IMR-90 (cell line): ENCODE data around the gene TFAM. TPM values are rescaled to one million over a fixed set of nuclear protein-coding genes. Genes with fewer than 3 reads are reported as not detected.

ENCODE experiments used
- ATAC-seq: fragments of 200-7000 bp; cut with Tn5 transposase; 2 replicates; pipeline ENCODE4 v1.9.1; 2020; ENCODE audit warnings: low read depth, mild to moderate bottlenecking, moderate library complexity
- BruUV-seq: library from RNA; stranded (reverse); fragments of 400-500 nt; replicated peaks from 2 replicates; lab custom pipeline; 2021; lab: Mats Ljungman, UMichigan
- CTCF ChIA-PET: fragments of 300-600 bp; formaldehyde crosslinking; extraction: SDS; loops from one replicate; lab custom pipeline; 2021; ENCODE audit warnings: antibody characterized with exemption; lab: Yijun Ruan, JAX
- POLR2A ChIA-PET: fragments of 300-600 bp; sonication (Branson Sonifier 250); formaldehyde crosslinking; loops from one replicate; lab custom pipeline; 2022; ENCODE audit warnings: antibody characterized with exemption; ENCODE audit not compliant: unreplicated experiment; lab: Charles Lee
- DNase-seq: peaks from one replicate; pipeline ENCODE4 v3.0.0; 2013
- H2AFZ ChIP-seq: replicated peaks from 2 replicates; pipeline ENCODE3; 2013; ENCODE audit warnings: low read length, mild to moderate bottlenecking; ENCODE audit not compliant: poor library complexity
- H2AK5ac ChIP-seq: 2 replicates; pipeline ENCODE4 v1.6.1; 2013; ENCODE audit warnings: low read depth, low read length, inconsistent platforms
- H2AK9ac ChIP-seq: replicated peaks from 2 replicates; pipeline ENCODE3; 2013; ENCODE audit warnings: mild to moderate bottlenecking, low read depth, low read length, moderate library complexity; ENCODE audit not compliant: poor library complexity
- H2BK120ac ChIP-seq: 2 replicates; pipeline ENCODE4 v1.6.1; 2013; ENCODE audit warnings: low read depth, low read length, inconsistent platforms
- H2BK15ac ChIP-seq: 3 replicates; pipeline ENCODE4 v1.6.1; 2013; ENCODE audit warnings: low read depth, low read length, inconsistent platforms
- H2BK20ac ChIP-seq: 2 replicates; pipeline ENCODE4 v1.6.1; 2013; ENCODE audit warnings: low read depth, mild to moderate bottlenecking, inconsistent platforms, low read length, moderate library complexity
- H2BK5ac ChIP-seq: 2 replicates; pipeline ENCODE4 v1.6.1; 2013; ENCODE audit warnings: mild to moderate bottlenecking, low read depth, low read length, inconsistent platforms; ENCODE audit not compliant: poor library complexity, severe bottlenecking
- H3K14ac ChIP-seq: replicated peaks from 2 replicates; pipeline ENCODE4 v1.6.1; 2013; ENCODE audit warnings: low read depth, low read length, inconsistent platforms
- H3K18ac ChIP-seq: 2 replicates; pipeline ENCODE4 v1.6.1; 2013; ENCODE audit warnings: low read depth, low read length, control low read depth
- H3K23ac ChIP-seq: 2 replicates; pipeline ENCODE4 v1.6.1; 2013; ENCODE audit warnings: low read depth, low read length, inconsistent platforms
- H3K27ac ChIP-seq: 2 replicates; pipeline ENCODE4 v1.5.1; 2013; ENCODE audit warnings: mild to moderate bottlenecking, control low read depth, low read length; ENCODE audit not compliant: insufficient read depth
- H3K27me3 ChIP-seq: 2 replicates; pipeline ENCODE4 v1.6.1; 2013; ENCODE audit warnings: low read length; ENCODE audit not compliant: control insufficient read depth, insufficient read depth
- H3K36me3 ChIP-seq: 2 replicates; pipeline ENCODE4 v1.6.1; 2013; ENCODE audit warnings: low read length, mixed read lengths; ENCODE audit not compliant: control insufficient read depth, insufficient read depth
- H3K4ac ChIP-seq: 2 replicates; pipeline ENCODE4 v1.6.1; 2013; ENCODE audit warnings: low read depth, low read length, inconsistent platforms
- H3K4me1 ChIP-seq: 2 replicates; pipeline ENCODE4 v1.6.1; 2013; ENCODE audit warnings: low read length, mixed read lengths; ENCODE audit not compliant: control insufficient read depth, insufficient read depth
- H3K4me2 ChIP-seq: 2 replicates; pipeline ENCODE4 v1.6.1; 2013; ENCODE audit warnings: low read depth, mild to moderate bottlenecking, control low read depth, low read length, moderate library complexity
- H3K4me3 ChIP-seq: 2 replicates; pipeline ENCODE4 v1.5.1; 2013; ENCODE audit warnings: low read depth, mild to moderate bottlenecking, control low read depth, low read length, moderate library complexity; ENCODE audit not compliant: insufficient read depth
- H3K56ac ChIP-seq: 2 replicates; pipeline ENCODE4 v1.6.1; 2013; ENCODE audit warnings: low read length, inconsistent platforms; ENCODE audit not compliant: insufficient read depth; ENCODE audit errors: extremely low read depth
- H3K79me1 ChIP-seq, 2 experiments: 2 replicates each; pipeline ENCODE4 v1.6.1; 2013; ENCODE audit warnings: low read length in 2 of 2, inconsistent platforms in 1 of 2, low read depth in 1 of 2
- H3K9ac ChIP-seq: 2 replicates; pipeline ENCODE4 v1.6.1; 2013; ENCODE audit warnings: low read depth, low read length, control low read depth
- H3K9me1 ChIP-seq: 2 replicates; pipeline ENCODE4 v1.6.1; 2013; ENCODE audit warnings: low read length, inconsistent platforms; ENCODE audit not compliant: insufficient read depth
- H3K9me3 ChIP-seq: 2 replicates; pipeline ENCODE4 v1.6.1; 2013; ENCODE audit warnings: low read length; ENCODE audit not compliant: control insufficient read depth, insufficient read depth
- H4K20me1 ChIP-seq: 2 replicates; pipeline ENCODE4 v1.6.1; 2013; ENCODE audit warnings: low read length, inconsistent platforms; ENCODE audit not compliant: insufficient read depth
- H4K5ac ChIP-seq: 2 replicates; pipeline ENCODE4 v1.6.1; 2013; ENCODE audit warnings: mild to moderate bottlenecking, low read depth, low read length, control low read depth
- H4K8ac ChIP-seq, 2 experiments: 2 replicates each; pipeline ENCODE4 v1.6.1; 2013; ENCODE audit warnings: low read depth in 2 of 2, low read length in 2 of 2, control low read depth in 1 of 2, inconsistent platforms in 1 of 2
- H4K91ac ChIP-seq: 2 replicates; pipeline ENCODE4 v1.6.1; 2013; ENCODE audit warnings: low read depth, low read length, inconsistent platforms; ENCODE audit not compliant: insufficient read depth
- BHLHE40 ChIP-seq: fragments of 150-350 bp; IDR thresholded peaks from 2 replicates; pipeline ENCODE4 v1.6.1; 2016; ENCODE audit warnings: mild to moderate bottlenecking, low read depth, low read length
- CEBPB ChIP-seq: IDR thresholded peaks from 2 replicates; pipeline ENCODE4 v1.6.1; 2012; ENCODE audit warnings: low read depth, low read length, improper control_type of control experiment
- CHD1 ChIP-seq: IDR thresholded peaks from 2 replicates; pipeline ENCODE4 v1.6.1; 2012; ENCODE audit warnings: low read depth, low read length, improper control_type of control experiment
- FOS ChIP-seq: fragments of 150-350 bp; IDR thresholded peaks from 2 replicates; pipeline ENCODE4 v1.6.1; 2016; ENCODE audit warnings: low read depth, low read length
- MAFK ChIP-seq: IDR thresholded peaks from 2 replicates; pipeline ENCODE4 v1.6.1; 2012; ENCODE audit warnings: low read depth, low read length, improper control_type of control experiment
- MAZ ChIP-seq: IDR thresholded peaks from 2 replicates; pipeline ENCODE4 v1.6.1; 2012; ENCODE audit warnings: low read depth, mild to moderate bottlenecking, low read length, improper control_type of control experiment, moderate library complexity, borderline replicate concordance
- MXI1 ChIP-seq: IDR thresholded peaks from 2 replicates; pipeline ENCODE4 v1.6.1; 2012; ENCODE audit warnings: low read depth, mild to moderate bottlenecking, low read length, moderate library complexity, borderline replicate concordance
- NFE2L2 ChIP-seq: fragments of 150-350 bp; IDR thresholded peaks from 2 replicates; pipeline ENCODE4 v1.6.1; 2016; ENCODE audit warnings: low read depth, mild to moderate bottlenecking, low read length
- POLR2A ChIP-seq: IDR thresholded peaks from 2 replicates; pipeline ENCODE4 v1.6.1; 2012; ENCODE audit warnings: mild to moderate bottlenecking, low read depth, low read length
- RAD21 ChIP-seq: IDR thresholded peaks from 2 replicates; pipeline ENCODE4 v1.6.1; 2012; ENCODE audit warnings: low read length, improper control_type of control experiment
- RCOR1 ChIP-seq: IDR thresholded peaks from 2 replicates; pipeline ENCODE4 v1.6.1; 2012; ENCODE audit warnings: mild to moderate bottlenecking, low read length, improper control_type of control experiment; ENCODE audit not compliant: insufficient replicate concordance
- RFX5 ChIP-seq: IDR thresholded peaks from 2 replicates; pipeline ENCODE4 v1.8.0; 2012; ENCODE audit warnings: low read depth, mild to moderate bottlenecking, low read length, moderate library complexity
- SMC3 ChIP-seq: fragments of 150-350 bp; IDR thresholded peaks from 2 replicates; pipeline ENCODE4 v1.6.1; 2016; ENCODE audit warnings: low read depth, mild to moderate bottlenecking, antibody characterized with exemption, low read length, moderate library complexity
- WGBS, 2 experiments: methylation state at CpG; one replicate each; pipeline versions ENCODE4 v1.1.5 to v1.1.7; 2013; ENCODE audit warnings: missing lambda C conversion rate in 2 of 2; ENCODE audit not compliant: insufficient read length in 1 of 2; ENCODE audit errors: extremely low coverage in 2 of 2; 5-methylcytosine and 5-hydroxymethylcytosine counted together
- dilution Hi-C: fragments of 300-500 bp; cut with HindIII; formaldehyde crosslinking; loops from one replicate; pipeline ENCODE4 v1.14.3; 2018; ENCODE audit warnings: low sequenced_read_pairs; ENCODE audit not compliant: unreplicated experiment
- in situ Hi-C: fragments of 300-500 bp; cut with MboI; formaldehyde crosslinking; loops from 3 replicates; pipeline ENCODE4 v1.14.3; 2019; ENCODE audit warnings: low sequenced_read_pairs, inconsistent platforms, mixed read lengths
- intact Hi-C: fragments of 100-400 bp; cut with micrococcal nuclease; formaldehyde crosslinking; loops from 2 replicates; pipeline ENCODE4 v1.10.0; 2022
- polyA plus RNA-seq, 3 experiments: library from polyadenylated mRNA; depleted of rRNA; stranded (reverse); fragments of >200 nt; gene quantifications; 2 replicates each; pipeline ENCODE4 v1.2.3, GENCODE V29; 2012; ENCODE audit warnings: low replicate concordance in 1 of 3
- total RNA-seq: library from RNA; depleted of rRNA; stranded (reverse); fragments of >200 nt; gene quantifications from 2 replicates; pipeline ENCODE4 v1.2.3, GENCODE V29; 2012
- TF ChIP-seq, protein P1 (sequence below): fragments of 150-350 bp; IDR thresholded peaks from 2 replicates; pipeline ENCODE4 v1.6.1; 2016; ENCODE audit warnings: low read depth, mild to moderate bottlenecking, low read length, moderate library complexity, borderline replicate concordance
- TF ChIP-seq, protein P2 (sequence below): fragments of 150-350 bp; IDR thresholded peaks from 2 replicates; pipeline ENCODE4 v1.6.1; 2017; ENCODE audit warnings: mild to moderate bottlenecking, antibody characterized with exemption, low read length, low read depth
- TF ChIP-seq, protein P3 (sequence below): conservative IDR thresholded peaks from 2 replicates; pipeline ENCODE4 v1.5.1; 2012; ENCODE audit warnings: mild to moderate bottlenecking, low read depth, low read length, improper control_type of control experiment

The TFAM gene
- total and polyA plus RNA-seq, 2 of the 4 experiments (the other 2 are of a cell fraction), result 7.6 to 16.7 TPM

- H4K5ac ChIP-seq, result no peak overlapping the region; the same call in 1 of the 2 replicates
- H2BK5ac ChIP-seq, result peak overlapping the region; percentile 35
- no peaks in the 10 kb centered on the region for H3K27me3 ChIP-seq
- TF ChIP-seq POLR2A (no peak), RAD21 (no peak), NFE2L2 (no peak), MAZ (no peak), RFX5 (no peak), RCOR1 (no peak), FOS (no peak), CEBPB (no peak), CHD1 (no peak), SMC3 (no peak), BHLHE40 (no peak), MXI1 (no peak), MAFK (no peak)
- TF ChIP-seq, protein P1, sequence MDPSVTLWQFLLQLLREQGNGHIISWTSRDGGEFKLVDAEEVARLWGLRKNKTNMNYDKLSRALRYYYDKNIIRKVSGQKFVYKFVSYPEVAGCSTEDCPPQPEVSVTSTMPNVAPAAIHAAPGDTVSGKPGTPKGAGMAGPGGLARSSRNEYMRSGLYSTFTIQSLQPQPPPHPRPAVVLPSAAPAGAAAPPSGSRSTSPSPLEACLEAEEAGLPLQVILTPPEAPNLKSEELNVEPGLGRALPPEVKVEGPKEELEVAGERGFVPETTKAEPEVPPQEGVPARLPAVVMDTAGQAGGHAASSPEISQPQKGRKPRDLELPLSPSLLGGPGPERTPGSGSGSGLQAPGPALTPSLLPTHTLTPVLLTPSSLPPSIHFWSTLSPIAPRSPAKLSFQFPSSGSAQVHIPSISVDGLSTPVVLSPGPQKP, result no peak
- TF ChIP-seq, protein P2, sequence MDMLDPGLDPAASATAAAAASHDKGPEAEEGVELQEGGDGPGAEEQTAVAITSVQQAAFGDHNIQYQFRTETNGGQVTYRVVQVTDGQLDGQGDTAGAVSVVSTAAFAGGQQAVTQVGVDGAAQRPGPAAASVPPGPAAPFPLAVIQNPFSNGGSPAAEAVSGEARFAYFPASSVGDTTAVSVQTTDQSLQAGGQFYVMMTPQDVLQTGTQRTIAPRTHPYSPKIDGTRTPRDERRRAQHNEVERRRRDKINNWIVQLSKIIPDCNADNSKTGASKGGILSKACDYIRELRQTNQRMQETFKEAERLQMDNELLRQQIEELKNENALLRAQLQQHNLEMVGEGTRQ, result no peak
- TF ChIP-seq, protein P3, sequence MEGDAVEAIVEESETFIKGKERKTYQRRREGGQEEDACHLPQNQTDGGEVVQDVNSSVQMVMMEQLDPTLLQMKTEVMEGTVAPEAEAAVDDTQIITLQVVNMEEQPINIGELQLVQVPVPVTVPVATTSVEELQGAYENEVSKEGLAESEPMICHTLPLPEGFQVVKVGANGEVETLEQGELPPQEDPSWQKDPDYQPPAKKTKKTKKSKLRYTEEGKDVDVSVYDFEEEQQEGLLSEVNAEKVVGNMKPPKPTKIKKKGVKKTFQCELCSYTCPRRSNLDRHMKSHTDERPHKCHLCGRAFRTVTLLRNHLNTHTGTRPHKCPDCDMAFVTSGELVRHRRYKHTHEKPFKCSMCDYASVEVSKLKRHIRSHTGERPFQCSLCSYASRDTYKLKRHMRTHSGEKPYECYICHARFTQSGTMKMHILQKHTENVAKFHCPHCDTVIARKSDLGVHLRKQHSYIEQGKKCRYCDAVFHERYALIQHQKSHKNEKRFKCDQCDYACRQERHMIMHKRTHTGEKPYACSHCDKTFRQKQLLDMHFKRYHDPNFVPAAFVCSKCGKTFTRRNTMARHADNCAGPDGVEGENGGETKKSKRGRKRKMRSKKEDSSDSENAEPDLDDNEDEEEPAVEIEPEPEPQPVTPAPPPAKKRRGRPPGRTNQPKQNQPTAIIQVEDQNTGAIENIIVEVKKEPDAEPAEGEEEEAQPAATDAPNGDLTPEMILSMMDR, result no peak
- in situ Hi-C loops (no loop called here), dilution Hi-C loops (no loop called here), intact Hi-C loops (no loop called here)
- ChIA-PET POLR2A (no interaction called here), CTCF (no interaction called here)
- H4K8ac ChIP-seq, result no peak overlapping the region
- no peak overlapping the region for H3K56ac ChIP-seq
- H3K4me2 ChIP-seq, result no peak overlapping the region
- no peak overlapping the region for H2AK9ac ChIP-seq
- H3K4me1 ChIP-seq, result peaks cover 12% of the 10 kb centered on the region
- peak overlapping the region; percentile 39; the same call in 1 of the 2 replicates for H3K14ac ChIP-seq
- H3K27ac ChIP-seq, result no peak overlapping the region
- no peaks in the 10 kb centered on the region; the same call in 1 of the 2 replicates for H4K20me1 ChIP-seq
- H4K91ac ChIP-seq, result peak overlapping the region; percentile 24; the same call in 1 of the 2 replicates
- peak overlapping the region; percentile 52; the same call in 1 of the 2 replicates for H3K18ac ChIP-seq
- no peak overlapping the region for H3K4me3 ChIP-seq
- H2BK20ac ChIP-seq, result no peak overlapping the region
- 0 out of 2 replicates have a peak overlapping the region, but pooled peaks have one; percentile 40 for H3K4ac ChIP-seq
- ATAC-seq, result no peak
- H2BK15ac ChIP-seq, result peak overlapping the region; percentile 24; the same call in 2 of the 3 replicates
- H3K9ac ChIP-seq, result no peak overlapping the region
- H2AK5ac ChIP-seq, result 0 out of 2 replicates have a peak overlapping the region, but pooled peaks have one; percentile 36
- H3K79me1 ChIP-seq, result no peaks in the 10 kb centered on the region
- no CpG with 5 or more reads among the region's 2 CpGs for WGBS, 2 experiments
- no peaks in the 10 kb centered on the region for H3K36me3 ChIP-seq
- BruUV-seq, result no TSS peak
- no peak overlapping the region for H2AFZ ChIP-seq
- H3K9me1 ChIP-seq, result no peaks in the 10 kb centered on the region; the same call in 1 of the 2 replicates
- no peak overlapping the region for H3K23ac ChIP-seq
- H3K9me3 ChIP-seq, result no peaks in the 10 kb centered on the region
- DNase-seq, result no peak
- peak overlapping the region; percentile 16; the same call in 1 of the 2 replicates for H2BK120ac ChIP-seq
Observed at GRCh38 chr10:58433066-58433465, 47.9 kb downstream of the TFAM start.
